DOHH2 (cell line): ENCODE results near the gene OR5K1.

Experiments used
- H3F3A ChIP-seq: fragments of 200-600 bp; sonication (generic), shearing (Covaris generic); 2 replicates; pipeline ENCODE4 v1.6.0; 2016; ENCODE audit warnings: antibody characterized with exemption, mild to moderate bottlenecking; ENCODE audit not compliant: control insufficient read depth, insufficient read depth
- H3K27ac ChIP-seq: fragments of 200-600 bp; sonication (generic); 2 replicates; pipeline ENCODE4 v1.5.1; 2014; ENCODE audit warnings: low read depth, mild to moderate bottlenecking, low read length, moderate library complexity
- H3K27me3 ChIP-seq: fragments of 200-600 bp; sonication (generic); 2 replicates; pipeline ENCODE4 v1.6.1; 2014; ENCODE audit warnings: mild to moderate bottlenecking, low read length, mixed read lengths; ENCODE audit not compliant: control insufficient read depth
- H3K36me3 ChIP-seq: fragments of 200-600 bp; sonication (generic); 2 replicates; pipeline ENCODE4 v1.6.1; 2014; ENCODE audit warnings: mild to moderate bottlenecking, low read length, moderate library complexity, mixed read lengths; ENCODE audit not compliant: control insufficient read depth
- H3K4me1 ChIP-seq: fragments of 200-600 bp; sonication (generic); 2 replicates; pipeline ENCODE4 v1.6.1; 2014; ENCODE audit warnings: mild to moderate bottlenecking, low read length, mixed read lengths; ENCODE audit not compliant: control insufficient read depth
- H3K4me2 ChIP-seq: fragments of 200-600 bp; sonication (generic); 2 replicates; pipeline ENCODE4 v1.6.0; 2014; ENCODE audit warnings: mild to moderate bottlenecking, low read length, moderate library complexity
- H3K4me3 ChIP-seq: fragments of 200-600 bp; sonication (generic); 2 replicates; pipeline ENCODE4 v1.5.1; 2014; ENCODE audit warnings: mild to moderate bottlenecking, low read length, mixed read lengths
- H3K79me2 ChIP-seq: fragments of 200-600 bp; sonication (generic); 2 replicates; pipeline ENCODE4 v1.6.1; 2014; ENCODE audit warnings: mild to moderate bottlenecking, low read length, mixed read lengths; ENCODE audit not compliant: control insufficient read depth
- H3K9me2 ChIP-seq: fragments of 200-600 bp; sonication (generic); replicated peaks from 2 replicates; pipeline ENCODE4 v1.6.1; 2014; ENCODE audit warnings: mild to moderate bottlenecking, low read length, mixed read lengths; ENCODE audit not compliant: control insufficient read depth
- H3K9me3 ChIP-seq: fragments of 200-600 bp; sonication (generic); 2 replicates; pipeline ENCODE4 v1.6.1; 2014; ENCODE audit warnings: antibody characterized with exemption, low read length, mixed read lengths; ENCODE audit not compliant: control insufficient read depth, insufficient read depth
- H4K20me1 ChIP-seq: fragments of 200-600 bp; sonication (generic); 2 replicates; pipeline ENCODE4 v1.6.0; 2014; ENCODE audit warnings: low read depth, mild to moderate bottlenecking, antibody characterized with exemption, low read length, moderate library complexity; ENCODE audit not compliant: control insufficient read depth, insufficient read depth
- CTCF ChIP-seq: fragments of 200-600 bp; sonication (generic); IDR thresholded peaks from one replicate; pipeline ENCODE4 v1.5.1; 2014; ENCODE audit warnings: antibody characterized with exemption, mild to moderate bottlenecking, low read depth, low read length; ENCODE audit not compliant: poor library complexity, severe bottlenecking
- EZH2phosphoT487 ChIP-seq: fragments of 200-600 bp; sonication (generic); IDR thresholded peaks from 2 replicates; pipeline ENCODE4 v1.6.1; 2017; ENCODE audit warnings: borderline replicate concordance, mild to moderate bottlenecking, antibody characterized with exemption, low read length, moderate library complexity, mixed read lengths

Gene OR5K1

DNA sequence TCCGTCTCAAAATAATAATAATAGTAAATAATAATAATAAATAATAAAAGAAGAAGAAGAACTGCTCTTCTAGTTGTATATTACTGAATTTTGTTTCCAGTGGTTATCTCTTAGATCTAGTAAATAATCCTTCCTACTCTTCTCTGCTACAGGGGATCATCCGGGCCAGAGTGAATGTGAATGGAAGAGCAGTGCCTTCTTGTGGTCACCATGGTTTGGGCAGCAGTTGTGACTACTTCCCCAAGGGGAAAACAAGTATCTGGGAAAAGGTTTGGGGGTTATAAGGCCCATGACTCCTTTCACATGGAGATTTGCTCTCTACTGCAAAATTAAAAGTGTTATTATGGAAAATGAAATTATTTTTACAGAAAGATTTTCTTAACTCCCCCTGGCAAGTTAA, 5.5 kb upstream of the OR5K1 start:
- H3F3A ChIP-seq: no peaks in the 10 kb centered on the region
- H3K36me3 ChIP-seq: no peaks in the 10 kb centered on the region
- TF ChIP-seq CTCF (no peak), EZH2phosphoT487 (no peak)
- H3K4me1 ChIP-seq: peaks cover 6% of the 10 kb centered on the region; the same call in 1 of the 2 replicates
- no peaks in the 10 kb centered on the region for H4K20me1 ChIP-seq
- H3K9me2 ChIP-seq: no peaks in the 10 kb centered on the region
- no peaks in the 10 kb centered on the region for H3K79me2 ChIP-seq
- no peaks in the 10 kb centered on the region for H3K9me3 ChIP-seq
- no peaks in the 10 kb centered on the region for H3K27me3 ChIP-seq
- no peak overlapping the region for H3K4me2 ChIP-seq
- no peak overlapping the region for H3K4me3 ChIP-seq
- H3K27ac ChIP-seq: no peak overlapping the region

DNA sequence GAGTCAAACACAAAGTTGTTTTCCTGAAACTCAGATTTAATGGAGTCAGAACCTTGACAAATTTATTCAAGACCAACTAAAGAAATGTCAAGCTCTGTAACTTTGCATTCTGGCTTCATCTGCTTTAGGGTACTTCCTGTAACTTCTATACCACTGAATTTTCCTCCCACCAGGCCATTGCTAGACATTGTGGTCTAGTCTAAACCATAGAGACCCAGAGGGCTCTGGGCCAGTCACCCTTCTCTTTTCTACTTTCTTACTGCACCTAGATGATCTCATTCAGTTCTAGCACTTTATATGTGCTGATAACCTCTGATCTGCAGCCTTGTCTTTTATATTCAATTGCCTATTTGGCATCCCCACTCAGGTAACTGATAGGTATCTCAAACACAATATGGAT, 2.8 kb upstream of the OR5K1 start:
- no peaks in the 10 kb centered on the region for H4K20me1 ChIP-seq
- no peaks in the 10 kb centered on the region for H3K36me3 ChIP-seq
- H3K4me3 ChIP-seq: no peak overlapping the region
- H3K9me3 ChIP-seq: no peaks in the 10 kb centered on the region
- H3K27ac ChIP-seq: no peak overlapping the region
- no peaks in the 10 kb centered on the region for H3K79me2 ChIP-seq
- H3F3A ChIP-seq: no peaks in the 10 kb centered on the region
- H3K4me1 ChIP-seq: peaks cover 6% of the 10 kb centered on the region; the same call in 1 of the 2 replicates
- no peaks in the 10 kb centered on the region for H3K9me2 ChIP-seq
- no peaks in the 10 kb centered on the region for H3K27me3 ChIP-seq
- no peak for TF ChIP-seq CTCF
- TF ChIP-seq EZH2phosphoT487: no peak
- H3K4me2 ChIP-seq: no peak overlapping the region

DNA sequence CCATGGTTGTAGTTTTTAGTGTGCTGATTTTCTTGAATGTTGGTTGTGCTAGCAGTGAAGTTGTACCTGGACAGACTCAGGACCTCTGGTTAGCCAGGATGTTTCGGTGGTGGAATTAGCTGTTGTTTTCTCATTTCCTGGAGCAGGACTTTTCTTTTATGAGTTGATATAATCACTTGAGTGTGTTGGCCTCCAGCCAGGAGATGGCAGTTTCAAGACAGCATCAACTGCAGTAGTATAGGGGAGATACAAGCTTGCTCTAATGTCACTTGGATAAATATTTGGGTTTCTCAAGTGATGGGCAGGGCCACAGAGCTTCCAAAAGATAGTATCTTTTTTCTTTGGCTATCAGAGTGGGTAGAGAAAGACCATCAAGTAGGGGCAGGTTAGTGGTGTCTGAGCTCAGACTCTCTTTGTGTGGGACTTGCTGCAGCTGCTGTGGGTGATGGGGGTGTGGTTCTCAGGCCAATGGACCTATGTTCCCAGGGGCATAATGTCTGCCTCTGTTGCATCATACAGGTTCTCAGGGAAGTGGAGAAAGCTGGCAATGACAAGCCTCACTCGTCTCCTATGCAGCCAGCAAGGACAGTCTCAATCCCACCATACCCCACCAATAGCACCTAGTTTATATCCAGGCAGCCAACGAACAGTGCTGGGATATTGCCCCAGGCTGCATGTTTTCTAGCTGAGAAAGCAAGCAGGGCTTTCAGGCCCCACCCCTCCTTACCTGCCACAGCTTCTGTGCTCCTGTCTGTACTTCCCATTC, 19.9 kb downstream of the OR5K1 start:
- Histone ChIP-seq H3K4me2 (no peak overlapping the region), H3K9me3 (no peaks in the 10 kb centered on the region), H3K4me3 (no peak overlapping the region), H3K27ac (no peak overlapping the region), H3K27me3 (no peaks in the 10 kb centered on the region), H3F3A (no peaks in the 10 kb centered on the region), H4K20me1 (no peaks in the 10 kb centered on the region), H3K79me2 (no peaks in the 10 kb centered on the region), H3K36me3 (no peaks in the 10 kb centered on the region), H3K9me2 (no peaks in the 10 kb centered on the region), H3K4me1 (no peaks in the 10 kb centered on the region)
- no peak for TF ChIP-seq CTCF
- TF ChIP-seq EZH2phosphoT487: no peak
